NCI-H1105 treated with DMSO at 0.1 percent for 48 hours (cell line): ENCODE measurements around the gene NFIC.

ENCODE experiments used
- DNase-seq: peaks from one replicate; lab custom pipeline; 2025; lab: John Stamatoyannopoulos, UW

Gene NFIC

DNA sequence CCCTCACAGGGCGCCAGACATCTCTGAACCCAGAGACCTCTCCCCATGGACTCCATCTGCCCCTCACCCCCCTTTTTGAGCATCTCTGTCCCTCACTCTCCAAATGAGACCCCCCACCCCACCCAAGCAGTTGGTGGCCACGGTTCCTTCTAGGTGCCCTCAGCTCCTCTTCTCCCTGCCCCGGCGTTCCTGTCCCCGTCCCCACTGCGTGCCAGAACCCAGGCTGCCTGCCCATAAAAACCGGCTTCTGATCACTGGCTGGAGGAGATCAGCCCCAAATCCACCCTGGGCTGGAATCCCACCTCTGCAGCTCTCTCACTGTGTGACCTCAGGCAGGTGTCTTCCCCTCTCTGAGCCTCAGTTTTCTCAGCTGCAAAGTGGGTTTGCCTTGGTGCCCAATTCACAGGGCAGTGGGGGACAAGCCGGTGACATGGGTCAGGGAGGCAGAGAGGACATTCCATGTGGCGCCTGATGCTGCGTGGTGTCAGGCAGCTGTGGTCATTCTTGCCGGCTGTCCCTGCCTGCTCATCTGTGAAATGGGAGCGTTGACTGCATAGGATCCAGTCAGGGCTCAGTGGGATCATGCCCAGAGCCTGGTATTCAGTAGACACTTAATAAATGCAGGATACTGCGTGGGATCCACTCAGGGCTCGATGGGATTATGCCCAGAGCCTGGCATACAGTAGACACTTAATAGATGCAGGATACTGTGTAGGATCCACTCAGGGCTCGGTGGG lies 88.4 kb downstream of the NFIC start:
- no peak for DNase-seq

DNA sequence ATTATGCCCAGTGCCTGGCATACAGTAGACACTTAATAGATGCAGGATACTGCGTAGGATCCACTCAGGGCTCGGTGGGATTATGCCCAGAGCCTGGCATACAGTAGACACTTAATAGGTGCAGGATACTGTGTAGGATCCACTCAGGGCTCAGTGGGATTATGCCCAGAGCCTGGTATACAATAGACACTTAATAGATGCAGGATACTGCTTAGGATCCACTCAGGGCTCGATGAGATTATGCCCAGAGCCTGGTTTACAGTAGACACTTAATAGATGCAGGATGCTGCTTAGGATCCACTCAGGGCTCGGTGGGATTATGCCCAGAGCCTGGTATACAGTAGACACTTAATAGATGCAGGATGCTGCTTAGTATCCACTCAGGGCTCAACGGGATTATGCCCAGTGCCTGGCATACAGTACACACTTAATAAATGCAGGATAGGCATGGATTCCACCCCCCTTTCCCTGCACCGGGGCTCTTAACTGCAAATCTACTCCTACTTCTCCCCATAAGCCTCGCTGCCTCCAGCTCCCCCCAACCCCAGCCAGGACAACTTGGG lies 89.1 kb downstream of the NFIC start:
- no peak for DNase-seq

DNA sequence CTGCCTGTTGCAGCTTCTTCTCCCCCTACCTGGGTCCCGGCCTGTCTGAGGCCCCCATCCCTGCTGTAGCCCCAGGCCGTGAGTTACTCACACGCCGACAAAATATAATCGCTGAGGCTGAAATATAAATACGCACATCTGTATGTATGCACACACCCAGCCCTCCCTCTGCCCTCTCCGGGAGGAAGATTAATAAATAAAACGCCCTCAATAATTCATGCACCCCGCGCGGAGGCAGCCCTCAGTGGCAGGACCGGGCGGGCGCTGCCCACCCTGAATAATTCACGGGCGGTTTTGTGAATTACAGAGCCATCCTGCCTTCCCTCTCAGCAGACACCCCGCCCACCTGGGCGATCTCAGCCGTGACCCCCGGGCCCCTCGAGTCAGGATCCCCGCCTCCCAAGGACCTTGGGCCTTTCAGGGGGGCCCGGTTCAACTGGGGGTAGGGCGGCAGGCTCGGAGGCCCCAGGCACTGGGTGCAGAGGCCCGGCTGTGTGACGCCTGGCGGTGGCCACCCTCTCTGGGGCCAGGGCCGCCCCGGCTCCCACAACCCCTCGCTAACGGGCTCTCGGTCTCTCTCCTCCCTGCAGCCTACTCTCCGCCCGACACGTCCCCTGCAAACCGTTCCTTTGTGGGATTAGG lies 89.7 kb downstream of the NFIC start:
- DNase-seq = no peak

DNA sequence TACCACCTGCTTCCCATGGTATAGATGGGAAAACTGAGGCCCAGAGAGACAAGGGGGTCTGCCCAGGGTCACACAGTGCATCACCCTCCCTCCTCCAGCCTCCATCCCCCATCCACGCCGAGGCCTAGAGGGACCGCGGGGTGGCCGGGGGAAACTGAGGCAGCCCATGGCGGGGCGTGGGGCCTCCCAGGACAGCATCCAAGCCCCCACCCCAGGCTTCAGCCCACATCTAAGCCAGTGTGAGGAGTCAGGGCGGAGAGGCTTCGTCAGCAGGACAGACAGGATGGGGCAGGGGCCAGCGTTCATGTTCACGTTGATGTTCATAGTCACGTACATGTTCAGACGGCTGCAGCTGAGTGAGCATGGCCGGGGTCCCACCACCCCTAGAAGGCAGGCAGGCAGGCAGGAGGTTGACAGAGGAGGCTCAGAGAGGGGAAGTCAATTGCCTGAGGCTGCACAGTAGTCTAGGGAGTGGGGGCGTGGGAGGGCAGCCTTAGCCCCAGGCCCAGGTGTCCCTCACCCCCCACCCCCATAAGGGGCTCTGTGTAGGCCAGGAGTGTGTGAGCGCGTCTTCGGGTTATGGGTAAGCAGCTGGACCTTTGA lies 90.6 kb downstream of the NFIC start:
- no peak for DNase-seq

DNA sequence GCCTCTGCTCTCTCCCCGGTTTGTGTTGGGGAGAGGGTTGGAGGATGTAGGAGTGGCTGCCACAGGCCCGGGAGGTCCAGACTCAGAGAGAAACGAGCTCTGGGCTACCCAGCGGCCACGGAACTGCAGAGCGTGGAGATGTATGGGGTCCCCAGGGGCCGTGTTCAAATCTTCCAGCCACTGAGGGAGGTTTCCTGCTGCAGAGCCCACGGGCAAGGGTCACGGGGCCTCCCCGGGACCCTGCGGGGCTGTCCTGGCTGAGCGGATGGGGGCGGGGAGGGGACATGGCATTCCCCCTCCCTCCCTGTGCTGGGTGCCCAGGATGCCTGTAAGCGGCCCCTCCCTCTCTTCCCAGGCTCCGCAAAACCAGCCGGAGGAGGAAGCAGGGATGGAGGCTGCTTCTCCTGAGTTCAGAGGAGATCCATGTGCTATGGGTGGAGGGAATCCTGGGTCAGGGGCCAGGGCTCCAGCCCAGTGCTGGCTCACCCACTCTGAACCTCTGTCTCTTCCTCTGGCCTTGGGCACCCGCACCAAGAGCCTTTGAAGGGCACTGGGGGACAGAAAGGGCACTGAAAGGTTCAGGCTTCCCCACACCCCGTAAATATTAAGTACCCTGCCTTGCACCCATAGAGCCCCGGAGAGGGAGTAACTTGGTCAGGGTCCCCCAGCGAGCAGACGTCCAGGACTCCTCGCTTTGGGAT lies 91.3 kb downstream of the NFIC start:
- no peak for DNase-seq

DNA sequence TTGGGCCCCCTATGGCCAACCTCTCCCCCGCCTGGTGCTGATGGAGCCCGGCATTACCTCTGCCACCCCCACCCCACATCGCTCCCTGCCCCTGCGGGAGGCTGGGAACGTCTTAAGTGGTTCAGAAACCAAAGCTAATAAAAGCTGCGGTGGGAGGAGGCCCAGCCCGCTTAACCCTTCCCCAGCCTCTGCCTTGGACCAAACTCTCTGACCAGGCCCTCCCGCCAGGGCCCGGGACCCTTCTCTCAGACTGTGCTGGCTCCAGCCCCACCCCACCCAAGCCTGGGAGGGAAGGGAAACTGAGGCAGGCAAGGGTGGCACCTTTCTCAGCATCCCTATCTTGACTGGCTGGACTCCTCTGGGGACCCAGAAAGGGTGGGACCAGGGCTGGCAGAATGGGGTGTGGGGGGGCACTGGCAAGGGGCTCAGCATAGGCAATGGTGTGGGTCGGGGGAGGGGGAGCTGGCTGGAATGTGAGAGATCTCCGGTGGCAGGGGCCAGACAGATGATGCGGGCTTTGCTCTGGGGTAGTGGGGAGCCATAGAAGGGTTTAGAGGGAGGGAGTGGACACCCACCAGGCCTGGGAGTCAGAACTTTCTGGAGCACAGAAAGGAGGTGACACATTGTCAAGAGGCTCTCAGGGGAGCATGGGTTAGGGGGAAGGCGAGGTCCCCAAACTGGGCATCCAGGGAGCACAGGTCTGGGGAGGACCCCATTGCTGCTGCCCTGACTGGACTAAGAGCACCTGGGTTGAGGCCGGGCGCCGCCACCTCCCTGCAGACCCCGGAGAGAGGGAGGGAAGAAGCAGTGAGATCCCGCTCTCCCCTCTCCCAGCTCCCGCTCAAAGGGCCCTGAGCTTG lies 92.1 kb downstream of the NFIC start:
- no peak for DNase-seq

DNA sequence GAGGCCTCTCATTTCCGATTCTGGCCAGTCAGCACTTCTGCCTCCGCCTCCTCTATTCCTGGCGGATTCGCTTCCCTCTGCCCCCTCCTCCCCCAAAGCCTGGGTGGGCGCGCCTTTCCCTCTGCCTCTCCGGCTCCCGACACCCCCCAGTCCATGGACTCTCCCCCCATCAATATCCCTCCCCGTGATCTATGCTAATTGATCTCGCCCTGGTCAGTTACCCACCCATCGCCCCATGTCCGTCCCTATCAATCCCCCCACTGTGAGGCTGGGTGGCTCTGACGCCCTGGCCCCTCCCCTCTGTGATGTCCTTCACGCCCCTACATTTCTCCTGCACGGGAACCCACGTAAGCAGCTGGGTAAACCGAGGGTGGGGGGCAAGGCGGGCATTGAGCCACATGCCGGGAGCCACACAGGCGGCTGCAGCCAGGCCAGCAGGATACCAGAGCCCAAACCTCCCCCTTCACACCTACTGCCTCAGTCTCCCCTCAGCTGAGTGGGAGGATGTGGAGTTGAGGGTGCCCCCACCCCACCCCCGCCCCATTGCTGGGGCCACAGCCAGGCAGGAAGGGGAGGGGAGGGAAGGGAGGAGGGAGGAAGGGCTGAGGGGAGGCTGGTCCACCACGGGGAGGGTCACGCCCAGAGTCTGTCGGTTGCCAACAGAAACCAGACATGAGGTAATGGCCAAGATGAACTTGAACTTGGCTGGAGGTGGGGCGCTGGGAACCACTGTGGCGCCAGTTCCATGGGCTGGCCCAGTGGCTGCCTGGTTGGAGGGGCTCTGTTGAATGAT lies 92.9 kb downstream of the NFIC start:
- DNase-seq = no peak

DNA sequence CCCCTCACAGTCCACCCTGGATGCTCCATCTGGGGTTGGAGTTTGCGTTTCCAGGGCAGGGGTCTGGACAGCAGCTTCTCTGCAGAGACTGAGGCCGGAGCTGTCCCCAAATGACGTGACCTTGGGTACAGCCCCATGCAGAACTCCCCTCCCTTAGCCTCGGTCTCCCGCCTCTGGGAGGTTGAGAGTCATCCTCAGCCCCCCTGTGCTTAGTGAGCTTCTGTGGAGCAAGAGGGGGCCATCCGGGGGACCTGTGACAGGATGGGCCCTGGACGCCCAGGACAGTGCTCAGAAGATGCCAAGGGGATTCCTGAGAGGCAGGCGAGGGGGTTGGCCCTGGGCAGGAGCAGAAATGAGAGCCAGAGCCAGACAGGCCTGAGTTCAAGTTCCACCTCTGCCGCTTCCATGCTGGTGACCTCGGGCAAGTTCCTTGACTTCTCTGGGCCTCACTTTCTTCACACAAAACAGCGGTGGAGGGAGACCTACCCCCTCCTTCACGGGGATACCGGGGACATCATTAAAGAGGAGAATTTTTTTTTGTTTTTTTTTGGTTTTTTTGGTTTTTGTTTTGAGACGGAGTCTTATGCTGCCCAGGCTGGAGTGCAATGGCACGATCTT lies 93.7 kb downstream of the NFIC start:
- DNase-seq = no peak

DNA sequence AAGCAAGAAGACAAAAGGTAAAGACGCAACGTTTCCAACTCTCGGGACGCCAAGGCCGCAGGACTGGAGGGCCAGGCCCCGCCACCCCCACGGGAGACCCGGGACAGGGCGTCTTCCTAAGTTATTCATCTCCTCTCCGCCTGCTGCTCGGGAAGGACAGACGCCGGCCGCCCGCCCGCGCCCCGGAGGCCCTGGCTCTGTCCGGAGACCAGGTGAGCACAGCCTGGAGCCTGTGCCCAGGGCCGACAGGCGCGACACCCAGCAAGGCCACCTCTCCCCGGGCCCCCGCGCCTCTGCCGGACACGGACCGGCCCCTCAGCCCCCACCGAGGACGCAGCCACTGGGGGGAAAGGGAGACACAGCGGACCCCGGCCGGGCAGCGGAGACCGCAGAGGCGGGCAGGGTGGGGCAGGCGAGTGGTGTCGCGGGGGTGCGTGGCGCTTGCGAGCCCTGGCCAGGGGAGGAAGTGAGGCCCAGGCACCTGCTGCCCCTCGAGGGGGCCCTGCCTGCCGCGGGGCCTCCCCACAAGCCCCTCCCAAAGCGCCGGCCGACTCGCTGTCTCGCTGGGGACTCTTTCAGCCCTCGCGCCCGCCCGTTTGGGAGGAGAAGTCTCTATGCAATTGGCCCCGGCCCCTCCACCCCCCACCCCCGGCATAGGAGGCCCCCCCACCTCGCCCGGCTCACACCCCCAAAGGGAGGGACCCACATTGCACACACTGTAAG lies 96.8 kb downstream of the NFIC start:
- DNase-seq = no peak

DNA sequence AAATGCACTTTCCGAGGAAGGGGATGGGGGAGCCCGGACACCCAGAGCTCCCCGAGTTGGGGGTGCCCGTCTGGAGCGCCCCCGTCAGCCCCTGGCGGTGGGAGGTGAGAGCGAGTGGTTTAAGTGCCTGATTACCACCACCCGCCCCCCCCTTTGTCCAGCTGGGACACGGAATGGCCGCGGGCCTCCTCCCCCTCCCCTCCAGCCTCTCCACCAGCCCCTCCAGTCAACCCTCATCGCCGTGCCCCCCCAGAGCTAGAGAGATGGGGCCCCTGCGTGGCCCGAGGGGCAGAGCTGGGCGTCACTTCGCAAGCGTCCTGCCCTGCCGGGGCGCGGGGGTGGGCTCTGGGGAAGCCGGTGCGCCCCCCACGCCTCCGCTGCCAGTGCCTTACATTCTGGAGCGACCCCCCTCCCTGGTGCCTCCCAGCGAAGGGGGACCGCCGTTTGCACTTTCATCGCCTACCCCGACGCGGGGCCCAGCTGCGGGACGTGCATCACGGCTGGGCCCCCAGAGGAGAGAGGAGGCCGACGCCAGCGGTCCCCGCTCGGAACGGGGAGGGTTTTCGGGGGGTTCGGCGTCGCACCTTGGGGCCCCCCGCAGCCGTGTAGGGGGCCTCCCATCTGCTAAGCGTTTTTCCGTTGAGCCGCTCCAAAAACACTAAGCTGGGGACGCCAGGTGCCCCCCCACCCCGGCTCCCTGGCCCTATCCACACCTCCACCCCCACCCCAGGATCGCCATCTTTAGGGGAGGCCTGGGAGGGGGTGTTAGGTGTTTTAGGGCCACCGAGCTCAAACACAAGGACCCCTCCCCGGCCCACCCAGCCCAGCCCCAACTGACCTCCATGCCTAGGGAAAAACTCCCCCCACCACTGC lies 97.6 kb downstream of the NFIC start:
- no peak for DNase-seq

DNA sequence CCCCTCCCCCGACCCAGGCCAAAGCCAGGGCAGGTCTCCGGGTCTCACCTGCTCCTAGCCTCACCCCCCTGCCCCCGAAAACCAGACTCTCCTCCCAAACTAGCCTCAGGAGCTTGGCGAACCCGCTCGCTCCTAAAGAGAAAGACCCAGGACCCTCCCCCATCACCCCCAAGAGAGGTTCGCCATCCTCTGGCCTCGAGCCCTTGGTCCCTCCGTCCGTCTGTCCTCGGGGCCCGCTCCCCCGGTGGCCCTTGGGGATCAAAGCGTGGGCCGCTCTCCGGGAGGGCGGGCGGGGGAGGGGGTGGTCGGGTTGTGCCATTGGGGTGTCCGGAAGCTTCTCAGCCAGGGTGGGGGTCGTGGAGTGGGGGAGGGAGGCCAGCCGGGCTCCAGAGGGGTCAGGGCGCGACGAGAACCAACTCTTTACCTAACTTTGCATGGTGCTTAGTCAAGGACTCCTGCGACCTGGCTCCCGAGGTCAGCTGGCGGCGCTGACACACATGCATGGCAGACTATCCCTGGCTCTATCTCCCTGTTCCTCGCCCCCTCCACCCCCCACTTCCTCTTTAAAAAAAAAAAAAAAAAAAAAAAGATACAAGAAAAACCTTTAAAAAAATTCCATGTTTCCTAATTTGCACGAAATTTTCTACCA lies 98.3 kb downstream of the NFIC start:
- no peak for DNase-seq

DNA sequence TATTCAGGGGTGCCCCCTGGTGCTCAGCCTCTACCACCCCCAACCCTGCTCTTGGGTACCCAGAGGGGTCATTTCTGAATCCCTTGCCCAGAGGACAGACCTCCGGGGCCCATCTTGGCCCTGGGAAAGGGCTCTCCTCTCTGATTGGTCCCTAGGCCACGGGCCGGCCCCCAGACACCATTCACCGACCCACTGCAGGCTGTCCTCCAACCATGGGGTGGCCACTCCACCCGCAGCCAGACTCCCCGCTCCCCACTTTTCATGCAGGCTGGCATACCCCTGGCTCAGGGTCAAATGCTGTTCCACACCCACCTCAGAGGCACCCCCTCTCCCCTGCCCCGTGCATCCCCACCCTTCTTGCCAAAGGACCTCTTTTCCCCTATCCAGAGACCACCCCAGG lies 99.2 kb downstream of the NFIC start:
- no peak for DNase-seq

DNA sequence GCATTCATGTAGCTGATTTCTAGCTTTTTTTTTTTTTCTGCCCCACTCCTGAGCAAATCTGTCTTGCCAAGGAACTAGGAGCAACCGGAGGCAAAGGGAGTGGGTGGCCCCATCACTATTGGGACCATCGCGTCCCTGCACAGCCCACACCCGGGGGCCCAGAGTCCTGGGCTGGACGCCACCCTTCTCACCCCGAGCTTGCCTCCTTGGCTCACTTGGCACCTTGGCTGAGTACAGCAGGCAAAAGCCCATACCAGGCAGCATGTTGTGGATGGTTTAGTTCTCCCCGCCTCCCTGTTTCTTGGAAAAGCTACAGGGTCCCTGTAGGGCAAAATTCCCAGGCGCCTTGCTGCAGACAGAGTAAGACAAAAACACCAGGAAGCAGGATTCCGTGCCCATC lies 100.3 kb downstream of the NFIC start:
- no peak for DNase-seq

DNA sequence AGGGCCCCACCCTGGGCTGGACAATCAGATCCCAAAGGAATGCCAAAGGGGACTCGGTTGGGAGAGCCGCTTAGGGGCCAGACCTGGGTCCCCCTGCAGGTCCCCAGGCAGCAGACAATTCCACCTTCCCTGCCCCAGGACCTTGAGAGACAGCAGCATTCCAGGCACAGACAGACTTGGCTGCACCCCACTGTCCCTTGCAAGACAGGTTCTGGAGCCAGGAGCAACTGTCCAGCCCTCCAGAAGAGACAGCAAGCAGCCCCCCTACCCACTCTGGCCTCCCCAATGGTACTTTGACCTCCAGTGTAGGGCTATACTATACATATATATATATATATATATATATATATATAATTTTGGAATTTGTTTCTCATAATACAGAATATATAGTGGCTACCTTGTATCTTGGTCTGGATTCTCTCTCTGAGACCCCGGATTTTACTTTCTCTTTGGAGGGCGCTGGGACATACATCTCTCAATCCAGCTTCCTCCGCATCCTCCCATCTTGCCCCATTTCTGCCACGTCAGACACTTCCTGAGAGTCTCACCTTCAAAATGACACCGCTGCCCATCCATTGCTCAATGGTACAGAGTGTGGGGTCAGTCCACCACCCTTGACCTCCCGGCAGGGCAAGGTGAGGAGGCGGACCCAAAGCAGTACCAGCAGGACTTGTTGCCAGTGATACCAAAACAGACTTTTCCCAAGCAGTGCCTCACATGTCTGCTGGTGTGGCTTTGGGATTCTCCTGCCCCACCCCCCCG lies 101.2 kb downstream of the NFIC start:
- no peak for DNase-seq

DNA sequence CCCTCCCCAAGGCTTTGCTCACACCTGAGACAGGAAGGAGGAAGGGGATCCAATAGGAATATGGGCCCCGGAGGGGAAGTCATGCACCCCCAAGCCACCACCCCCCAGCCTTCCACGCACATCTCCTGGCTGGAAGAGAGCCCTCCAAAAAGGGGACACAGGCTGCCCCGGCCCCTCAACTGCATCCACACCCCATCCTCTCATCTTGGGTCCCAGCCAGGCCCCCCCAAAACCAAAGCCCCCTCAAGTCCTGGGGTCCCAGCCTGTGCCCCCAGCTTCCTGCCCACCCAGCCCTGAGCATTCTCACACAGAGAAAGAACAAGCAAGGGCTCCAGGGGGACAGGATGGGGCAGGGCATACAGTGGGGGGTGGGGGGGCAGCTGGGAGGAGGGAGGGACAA lies 101.8 kb downstream of the NFIC start:
- DNase-seq = no peak

DNA sequence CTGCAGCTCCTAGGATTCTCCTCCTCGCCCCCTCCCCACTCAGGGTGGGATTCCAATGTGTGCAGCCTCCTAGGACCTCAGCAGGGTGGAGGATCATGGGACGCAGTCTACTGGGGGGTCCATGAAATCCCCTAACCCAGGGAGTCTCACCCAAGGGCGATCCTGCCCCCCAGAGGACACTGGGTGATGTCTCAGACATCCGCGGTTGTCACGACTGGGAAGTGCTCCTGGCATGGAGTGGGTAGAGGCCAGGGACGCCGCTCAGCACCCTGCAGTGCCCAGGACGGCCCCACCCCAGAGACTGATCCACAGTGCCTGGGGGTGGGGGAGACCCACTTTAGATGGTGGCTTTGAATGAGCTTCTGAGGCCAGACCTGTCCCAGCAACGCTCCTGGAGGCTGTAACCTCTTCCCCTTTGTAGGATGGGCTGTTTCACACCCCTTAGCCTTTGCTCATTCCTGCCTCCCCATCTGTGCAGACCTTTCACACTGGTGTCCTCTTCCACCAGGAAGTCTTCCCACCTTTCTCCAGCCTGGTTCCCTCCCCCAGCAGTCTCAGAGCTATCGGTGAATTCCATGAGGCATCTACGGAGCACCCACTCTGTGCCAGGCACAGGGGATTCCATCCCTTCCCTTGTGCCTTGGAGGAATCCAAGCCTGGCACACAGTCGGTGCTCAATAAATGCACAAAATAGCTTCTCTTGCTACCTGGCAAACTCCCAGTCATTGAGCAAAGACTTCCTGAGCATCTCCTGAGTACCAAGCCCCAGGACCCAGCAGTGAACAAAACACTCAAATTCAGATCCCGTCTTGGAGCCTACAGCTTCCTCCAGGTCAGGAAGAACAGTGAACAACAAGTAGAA lies 103.5 kb downstream of the NFIC start:
- no peak for DNase-seq
